Measurements from ENCODE around the gene ELMOD3. TPM values are rescaled to one million over a fixed set of nuclear protein-coding genes. Genes with fewer than 3 reads are reported as not detected.

The ELMOD3 gene
- total and polyA plus RNA-seq, 9 of the 15 experiments (the other 6 are each of a cell fraction or from before 2014, with no cell fraction given), result 2.7 to 18.7 (median 11.6) TPM

Small RNAs within 50 kb of the gene (small RNA-seq; reads per million reads assigned to genes)
- gene AC062037.1, result not detected
- gene AC062037.2, result not detected
- gene RF00019, result not detected
- not detected for gene RN7SL113P

Other genes starting within 250 kb of the ELMOD3 start
Only the 7 nearest of the 11 such genes appear.
- not detected in 2 replicates for gene TCF7L1, start 221.4 kb upstream of the ELMOD3 start, total RNA-seq (2014; rRNA removed)
- not detected in 2 replicates for gene TCF7L1, start 221.4 kb upstream of the ELMOD3 start, total RNA-seq (2014; rRNA removed; fragmentation: Illumina TruSeq; extraction: Trizol)
- not detected in 2 replicates for gene TCF7L1, start 221.4 kb upstream of the ELMOD3 start, total RNA-seq (2015; rRNA removed; fragmentation: Illumina TruSeq; extraction: Trizol)
- gene TCF7L1, start 221.4 kb upstream of the ELMOD3 start, total RNA-seq (2021), result 0.11 and 0.13 TPM in 2 replicates
- not detected in 2 replicates for gene TCF7L1, start 221.4 kb upstream of the ELMOD3 start, polyA plus RNA-seq (2011; rRNA removed)
- gene TCF7L1, start 221.4 kb upstream of the ELMOD3 start, polyA plus RNA-seq (2014; fragmentation: Illumina TruSeq; extraction: Trizol), result 0.07 and 0.09 TPM in 2 replicates
- under 1 TPM in 1 of 2 experiments, not detected in 1; 0.04 TPM for gene TCF7L1, start 221.4 kb upstream of the ELMOD3 start, polyA plus RNA-seq (2014; fragmentation: Nextera tagmentation; extraction: Ambion mirVana)
- 0.03 and 0.05 TPM in 2 replicates for gene TCF7L1, start 221.4 kb upstream of the ELMOD3 start, polyA plus RNA-seq (2014; rRNA removed)
- gene TGOLN2, start 26.8 kb upstream of the ELMOD3 start, total RNA-seq (2014; rRNA removed), result 35.9 and 40.7 TPM in 2 replicates
- gene TGOLN2, start 26.8 kb upstream of the ELMOD3 start, total RNA-seq (2014; rRNA removed; fragmentation: Illumina TruSeq; extraction: Trizol), result 28.3 and 32.1 TPM in 2 replicates
- 30.7 and 31.9 TPM in 2 replicates for gene TGOLN2, start 26.8 kb upstream of the ELMOD3 start, total RNA-seq (2015; rRNA removed; fragmentation: Illumina TruSeq; extraction: Trizol)
- 47.4 and 48.0 TPM in 2 replicates for gene TGOLN2, start 26.8 kb upstream of the ELMOD3 start, total RNA-seq (2021)
- gene TGOLN2, start 26.8 kb upstream of the ELMOD3 start, polyA plus RNA-seq (2011; rRNA removed), result 38.9 and 61.7 TPM in 2 replicates
- gene TGOLN2, start 26.8 kb upstream of the ELMOD3 start, polyA plus RNA-seq (2014; fragmentation: Illumina TruSeq; extraction: Trizol), result 60.5 and 66.5 TPM in 2 replicates
- 10 to 100 TPM; 13.0 to 18.0 TPM for gene TGOLN2, start 26.8 kb upstream of the ELMOD3 start, polyA plus RNA-seq (2014; fragmentation: Nextera tagmentation; extraction: Ambion mirVana)
- 52.1 and 53.1 TPM in 2 replicates for gene TGOLN2, start 26.8 kb upstream of the ELMOD3 start, polyA plus RNA-seq (2014; rRNA removed)
- 12.3 and 15.6 TPM in 2 replicates for gene RETSAT, start 241 bp upstream of the ELMOD3 start, total RNA-seq (2014; rRNA removed)
- 13.2 and 14.4 TPM in 2 replicates for gene RETSAT, start 241 bp upstream of the ELMOD3 start, total RNA-seq (2014; rRNA removed; fragmentation: Illumina TruSeq; extraction: Trizol)
- 17.9 and 20.0 TPM in 2 replicates for gene RETSAT, start 241 bp upstream of the ELMOD3 start, total RNA-seq (2015; rRNA removed; fragmentation: Illumina TruSeq; extraction: Trizol)
- gene RETSAT, start 241 bp upstream of the ELMOD3 start, total RNA-seq (2021), result 19.5 and 20.1 TPM in 2 replicates
- gene RETSAT, start 241 bp upstream of the ELMOD3 start, polyA plus RNA-seq (2011; rRNA removed), result 16.8 and 18.3 TPM in 2 replicates
- gene RETSAT, start 241 bp upstream of the ELMOD3 start, polyA plus RNA-seq (2014; fragmentation: Illumina TruSeq; extraction: Trizol), result 18.7 and 21.6 TPM in 2 replicates
- gene RETSAT, start 241 bp upstream of the ELMOD3 start, polyA plus RNA-seq (2014; fragmentation: Nextera tagmentation; extraction: Ambion mirVana), result 1 to 10 TPM; 1.9 to 5.6 TPM
- 13.8 and 16.5 TPM in 2 replicates for gene RETSAT, start 241 bp upstream of the ELMOD3 start, polyA plus RNA-seq (2014; rRNA removed)
- 59.5 and 80.5 TPM in 2 replicates for gene CAPG, start 55.6 kb downstream of the ELMOD3 start, total RNA-seq (2014; rRNA removed)
- gene CAPG, start 55.6 kb downstream of the ELMOD3 start, total RNA-seq (2014; rRNA removed; fragmentation: Illumina TruSeq; extraction: Trizol), result 18.9 and 25.3 TPM in 2 replicates
- gene CAPG, start 55.6 kb downstream of the ELMOD3 start, total RNA-seq (2015; rRNA removed; fragmentation: Illumina TruSeq; extraction: Trizol), result 82.9 and 85.5 TPM in 2 replicates
- 56.0 and 59.5 TPM in 2 replicates for gene CAPG, start 55.6 kb downstream of the ELMOD3 start, total RNA-seq (2021)
- 64.7 and 70.7 TPM in 2 replicates for gene CAPG, start 55.6 kb downstream of the ELMOD3 start, polyA plus RNA-seq (2011; rRNA removed)
- gene CAPG, start 55.6 kb downstream of the ELMOD3 start, polyA plus RNA-seq (2014; fragmentation: Illumina TruSeq; extraction: Trizol), result 39.4 and 48.0 TPM in 2 replicates
- 10 to 100 TPM; 10.6 to 21.7 TPM for gene CAPG, start 55.6 kb downstream of the ELMOD3 start, polyA plus RNA-seq (2014; fragmentation: Nextera tagmentation; extraction: Ambion mirVana)
- gene CAPG, start 55.6 kb downstream of the ELMOD3 start, polyA plus RNA-seq (2014; rRNA removed), result 83.4 and 90.4 TPM in 2 replicates
- gene SH2D6, start 63.9 kb downstream of the ELMOD3 start, total RNA-seq (2014; rRNA removed), result 0.20 TPM in 1 of 2 replicates, not detected in the other
- gene SH2D6, start 63.9 kb downstream of the ELMOD3 start, total RNA-seq (2014; rRNA removed; fragmentation: Illumina TruSeq; extraction: Trizol), result 0.76 TPM in 1 of 2 replicates, not detected in the other
- gene SH2D6, start 63.9 kb downstream of the ELMOD3 start, total RNA-seq (2015; rRNA removed; fragmentation: Illumina TruSeq; extraction: Trizol), result 0.14 TPM in 1 of 2 replicates, not detected in the other
- gene SH2D6, start 63.9 kb downstream of the ELMOD3 start, total RNA-seq (2021), result 0.33 and 0.36 TPM in 2 replicates
- gene SH2D6, start 63.9 kb downstream of the ELMOD3 start, polyA plus RNA-seq (2011; rRNA removed), result 0.34 and 0.46 TPM in 2 replicates
- gene SH2D6, start 63.9 kb downstream of the ELMOD3 start, polyA plus RNA-seq (2014; fragmentation: Illumina TruSeq; extraction: Trizol), result not detected in 2 replicates
- under 1 TPM; 0.07 to 0.21 TPM for gene SH2D6, start 63.9 kb downstream of the ELMOD3 start, polyA plus RNA-seq (2014; fragmentation: Nextera tagmentation; extraction: Ambion mirVana)
- gene SH2D6, start 63.9 kb downstream of the ELMOD3 start, polyA plus RNA-seq (2014; rRNA removed), result 0.41 and 1.2 TPM in 2 replicates
- 176 and 192 TPM in 2 replicates for gene MAT2A, start 184.4 kb downstream of the ELMOD3 start, total RNA-seq (2014; rRNA removed)
- gene MAT2A, start 184.4 kb downstream of the ELMOD3 start, total RNA-seq (2014; rRNA removed; fragmentation: Illumina TruSeq; extraction: Trizol), result 236 and 242 TPM in 2 replicates
- gene MAT2A, start 184.4 kb downstream of the ELMOD3 start, total RNA-seq (2015; rRNA removed; fragmentation: Illumina TruSeq; extraction: Trizol), result 215 and 240 TPM in 2 replicates
- gene MAT2A, start 184.4 kb downstream of the ELMOD3 start, total RNA-seq (2021), result 376 and 394 TPM in 2 replicates
- gene MAT2A, start 184.4 kb downstream of the ELMOD3 start, polyA plus RNA-seq (2011; rRNA removed), result 606 and 1,027 TPM in 2 replicates
- gene MAT2A, start 184.4 kb downstream of the ELMOD3 start, polyA plus RNA-seq (2014; fragmentation: Illumina TruSeq; extraction: Trizol), result 324 and 385 TPM in 2 replicates
- gene MAT2A, start 184.4 kb downstream of the ELMOD3 start, polyA plus RNA-seq (2014; fragmentation: Nextera tagmentation; extraction: Ambion mirVana), result 100 to 1,000 TPM; 130 to 197 TPM
- gene MAT2A, start 184.4 kb downstream of the ELMOD3 start, polyA plus RNA-seq (2014; rRNA removed), result 582 and 610 TPM in 2 replicates
- 14.4 and 18.5 TPM in 2 replicates for gene GGCX, start 206.7 kb downstream of the ELMOD3 start, total RNA-seq (2014; rRNA removed)
- gene GGCX, start 206.7 kb downstream of the ELMOD3 start, total RNA-seq (2014; rRNA removed; fragmentation: Illumina TruSeq; extraction: Trizol), result 23.9 and 24.2 TPM in 2 replicates
- 19.7 and 21.2 TPM in 2 replicates for gene GGCX, start 206.7 kb downstream of the ELMOD3 start, total RNA-seq (2015; rRNA removed; fragmentation: Illumina TruSeq; extraction: Trizol)
- 28.1 and 28.4 TPM in 2 replicates for gene GGCX, start 206.7 kb downstream of the ELMOD3 start, total RNA-seq (2021)
- 12.5 and 29.2 TPM in 2 replicates for gene GGCX, start 206.7 kb downstream of the ELMOD3 start, polyA plus RNA-seq (2011; rRNA removed)
- 22.7 and 23.4 TPM in 2 replicates for gene GGCX, start 206.7 kb downstream of the ELMOD3 start, polyA plus RNA-seq (2014; fragmentation: Illumina TruSeq; extraction: Trizol)
- 10 to 100 TPM; 46.7 to 47.1 TPM for gene GGCX, start 206.7 kb downstream of the ELMOD3 start, polyA plus RNA-seq (2014; fragmentation: Nextera tagmentation; extraction: Ambion mirVana)
- gene GGCX, start 206.7 kb downstream of the ELMOD3 start, polyA plus RNA-seq (2014; rRNA removed), result 29.6 and 31.0 TPM in 2 replicates

Measured in K562 (cell line).